Upper lobe of left lung (tissue), 6 donors: Measurements from ENCODE around the gene SCNN1B. TPM values are rescaled to one million over a fixed set of nuclear protein-coding genes. Genes with fewer than 3 reads are reported as not detected.

Experiments used
- ATAC-seq, 2 donors: fragments of 200-7000 bp; cut with Tn5 transposase; one replicate each; pipeline ENCODE4 v1.9.1; 2022; ENCODE audit warnings: mild to moderate bottlenecking in 2 of 2, moderate library complexity in 2 of 2; ENCODE audit not compliant: low FRiP score in 2 of 2
- DNase-seq, 2 donors: peaks; one replicate each; pipeline ENCODE4 v3.0.0-alpha.2; 2019 to 2020
- H3K27ac ChIP-seq, 4 donors: fragments of 200-600 bp; sonication (generic); one replicate each; pipeline ENCODE4 v1.5.1; 2016 to 2019
- H3K27me3 ChIP-seq, 4 donors: fragments of 200-600 bp; sonication (generic); one replicate each; pipeline ENCODE4 v1.5.1; 2017 to 2019
- H3K36me3 ChIP-seq, 4 donors: fragments of 200-600 bp; sonication (generic); one replicate each; pipeline ENCODE4 v1.5.1; 2016 to 2019
- H3K4me1 ChIP-seq, 4 donors: fragments of 200-600 bp; sonication (generic); one replicate each; pipeline ENCODE4 v1.5.1; 2018 to 2019
- H3K4me3 ChIP-seq, 4 donors: fragments of 200-600 bp; sonication (generic); one replicate each; pipeline ENCODE4 v1.5.1; 2017 to 2019; ENCODE audit warnings: mild to moderate bottlenecking in 2 of 4, moderate library complexity in 1 of 4
- H3K9me3 ChIP-seq, 4 donors: fragments of 200-600 bp; sonication (generic); one replicate each; pipeline ENCODE4 v1.5.1; 2018 to 2019
- CTCF ChIP-seq, 6 experiments: fragments of 450-650 bp in 4 of 6; fragments of 200-600 bp in 2 of 6; sonication (generic) in 2 of 6; IDR thresholded peaks; one replicate each; pipeline ENCODE4 v1.5.1; 2016 to 2019; ENCODE audit warnings: antibody characterized with exemption in 6 of 6
- EP300 ChIP-seq, 4 donors: sonication (generic); formaldehyde crosslinking; IDR thresholded peaks; one replicate each; pipeline ENCODE4 v1.5.1; 2017; ENCODE audit warnings: antibody characterized with exemption in 4 of 4, control low read depth in 2 of 4
- POLR2A ChIP-seq, 4 donors: fragments of 450-650 bp; IDR thresholded peaks; one replicate each; pipeline ENCODE4 v1.5.1; 2016 to 2017; ENCODE audit warnings: antibody characterized with exemption in 4 of 4, mild to moderate bottlenecking in 2 of 4
- POLR2AphosphoS5 ChIP-seq, 2 donors: sonication (generic); formaldehyde crosslinking; IDR thresholded peaks; one replicate each; pipeline ENCODE4 v1.5.1; 2017; ENCODE audit warnings: antibody characterized with exemption in 2 of 2
- WGBS, 2 donors: methylation state at CpG; one replicate each; pipeline ENCODE4 v1.1.5; 2017 to 2018; 5-methylcytosine and 5-hydroxymethylcytosine counted together
- total RNA-seq, 6 donors: library from RNA; depleted of rRNA in 4 of 6; stranded (reverse); fragments of >200 nt in 4 of 6; gene quantifications; one replicate each; pipeline versions ENCODE4 v1.1.0 to v1.2.1, GENCODE V29; 2016 to 2021
- donor health status: DM: no; HTN: no; CAD: no; lungs with moderate emphysema.
- donor health status: DM: no; HTN: yes; CAD: no; lungs with severe emphysema.

SCNN1B gene
- total RNA-seq, 6 donors from 2014 or later: 40.3 to 82.0 (median 56.7) TPM

- Histone ChIP-seq H3K4me1 (no peaks in the 10 kb centered on the region), H3K9me3 (no peaks in the 10 kb centered on the region), H3K27ac (no peak overlapping the region), H3K36me3 (no peaks in the 10 kb centered on the region), H3K4me3 (no peak overlapping the region), H3K27me3 (no peaks in the 10 kb centered on the region)
- WGBS, 2 donors: 94 to 100% methylated on average over 5 to 13 of the region's 13 CpGs
- DNase-seq (no peak), ATAC-seq (no peak)
- no peak for TF ChIP-seq POLR2AphosphoS5 (IDR thresholded peaks at IDR 0.05)
- TF ChIP-seq EP300 (IDR thresholded peaks at IDR 0.05): no peak
These were observed 53.1 kb downstream of the SCNN1B start for GRCh38 chr16:23355106-23355670.

- Histone ChIP-seq H3K4me1 (peaks cover 0 to 5% (median 2%) of the 10 kb centered on the region in 4 donors), H3K27me3 (no peaks in the 10 kb centered on the region), H3K9me3 (no peaks in the 10 kb centered on the region), H3K36me3 (no peaks in the 10 kb centered on the region), H3K4me3 (no peak overlapping the region), H3K27ac (no peak overlapping the region)
- ATAC-seq: no peak
- TF ChIP-seq POLR2A (IDR thresholded peaks at IDR 0.05): no peak
- no peak for TF ChIP-seq POLR2AphosphoS5 (IDR thresholded peaks at IDR 0.05)
- no peak for TF ChIP-seq CTCF (IDR thresholded peaks at IDR 0.05)
- TF ChIP-seq EP300 (IDR thresholded peaks at IDR 0.05): no peak
- DNase-seq: no peak
- 87 to 94% methylated on average over 2 to 7 of the region's 7 CpGs for WGBS, 2 donors
These were observed 54.8 kb downstream of the SCNN1B start for GRCh38 chr16:23356941-23357340.

GRCh38 chr16:23357761-23358290, 55.7 kb downstream of the SCNN1B start:
- H3K9me3 ChIP-seq: no peaks in the 10 kb centered on the region
- TF ChIP-seq EP300 (IDR thresholded peaks at IDR 0.05): no peak
- no peak for TF ChIP-seq POLR2A (IDR thresholded peaks at IDR 0.05)
- TF ChIP-seq CTCF (IDR thresholded peaks at IDR 0.05): no peak
- no peak for TF ChIP-seq POLR2AphosphoS5 (IDR thresholded peaks at IDR 0.05)

GRCh38 chr16:23359092-23359760, 57.1 kb downstream of the SCNN1B start:
- DNase-seq (no peak), ATAC-seq (no peak)
- Histone ChIP-seq H3K9me3 (no peaks in the 10 kb centered on the region), H3K4me1 (peaks cover 5 to 24% (median 17%) of the 10 kb centered on the region in 4 donors), H3K27me3 (no peaks in the 10 kb centered on the region), H3K36me3 (no peaks in the 10 kb centered on the region), H3K27ac (no peak overlapping the region), H3K4me3 (no peak overlapping the region)
- TF ChIP-seq POLR2A (IDR thresholded peaks at IDR 0.05): no peak
- no peak for TF ChIP-seq POLR2AphosphoS5 (IDR thresholded peaks at IDR 0.05)
- TF ChIP-seq CTCF (IDR thresholded peaks at IDR 0.05): no peak
- 80 to 85% methylated on average over 8 of the region's 8 CpGs for WGBS, 2 donors

More at GRCh38 chr16:23357761-23358290, 55.7 kb downstream of the SCNN1B start:
- H3K27ac ChIP-seq: no peak overlapping the region
- peaks cover 5 to 14% (median 10%) of the 10 kb centered on the region in 4 donors for H3K4me1 ChIP-seq
- H3K4me3 ChIP-seq: no peak overlapping the region
- H3K27me3 ChIP-seq: no peaks in the 10 kb centered on the region
- DNase-seq (no peak), ATAC-seq (no peak)
- WGBS, 2 donors: 90 to 92% methylated on average over 7 to 8 of the region's 8 CpGs
- H3K36me3 ChIP-seq: no peaks in the 10 kb centered on the region

GRCh38 chr16:23362460-23363317, 60.6 kb downstream of the SCNN1B start:
- 54 to 67% methylated on average over 6 to 11 of the region's 11 CpGs for WGBS, 2 donors
- Histone ChIP-seq H3K4me1 (peaks cover 5 to 28% (median 25%) of the 10 kb centered on the region in 4 donors), H3K4me3 (no peak overlapping the region), H3K27me3 (no peaks in the 10 kb centered on the region), H3K27ac (peak overlapping the region; percentile 69 to 88 (median 80)), H3K9me3 (no peaks in the 10 kb centered on the region), H3K36me3 (no peaks in the 10 kb centered on the region)
- DNase-seq: peak; percentile 73 to 96
- TF ChIP-seq POLR2A (IDR thresholded peaks at IDR 0.05): peak in 1 of 4 donors; percentile 23
- peak in 2 of 4 donors; percentile 85 to 96 for TF ChIP-seq EP300 (IDR thresholded peaks at IDR 0.05)
- TF ChIP-seq CTCF (IDR thresholded peaks at IDR 0.05): no peak
- TF ChIP-seq POLR2AphosphoS5 (IDR thresholded peaks at IDR 0.05): peak; percentile 84 to 93
- ATAC-seq: peak; percentile 78 to 96
